ENCODE results near the gene FAM83D. TPM values are rescaled to one million over a fixed set of nuclear protein-coding genes. Genes with fewer than 3 reads are reported as not detected.

The FAM83D gene
- total and polyA plus RNA-seq, 8 donors, result 0.06 to 0.38 (median 0.22) TPM; not detected in 1

DNA sequence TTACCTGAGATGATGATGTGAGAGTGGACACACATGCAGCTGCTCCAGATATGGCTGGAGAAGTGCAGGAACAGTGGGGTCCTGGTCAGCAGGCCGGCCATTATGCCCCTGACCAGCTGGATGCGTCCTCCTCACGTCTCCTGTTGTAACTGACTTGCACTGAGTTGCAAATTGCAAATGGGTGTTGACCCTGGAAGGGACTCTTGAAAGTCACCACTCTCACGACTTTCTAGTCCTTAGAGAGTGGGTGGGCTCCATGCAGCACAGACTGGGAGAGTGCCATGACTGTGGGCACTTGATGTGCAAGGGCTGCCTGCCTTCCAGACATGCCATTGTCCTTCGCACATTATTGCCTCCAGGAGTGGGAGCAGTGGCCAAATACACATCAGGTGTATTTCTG is 10.8 kb downstream of the FAM83D start:
- intact Hi-C loops (cut with DNase I), result no loop called here
- FAIRE-seq, result no peak
- no peaks in the 10 kb centered on the region for H3K36me3 ChIP-seq
- WGBS, 2 donors, result 89 to 93% methylated on average over 5 of the region's 5 CpGs
- H3K9me3 ChIP-seq, result no peaks in the 10 kb centered on the region
- no peak for DNase-seq
- H3K4me1 ChIP-seq, result no peaks in the 10 kb centered on the region
- no peak overlapping the region for H3K27ac ChIP-seq
- no peak for ATAC-seq
- TF ChIP-seq, protein P1, sequence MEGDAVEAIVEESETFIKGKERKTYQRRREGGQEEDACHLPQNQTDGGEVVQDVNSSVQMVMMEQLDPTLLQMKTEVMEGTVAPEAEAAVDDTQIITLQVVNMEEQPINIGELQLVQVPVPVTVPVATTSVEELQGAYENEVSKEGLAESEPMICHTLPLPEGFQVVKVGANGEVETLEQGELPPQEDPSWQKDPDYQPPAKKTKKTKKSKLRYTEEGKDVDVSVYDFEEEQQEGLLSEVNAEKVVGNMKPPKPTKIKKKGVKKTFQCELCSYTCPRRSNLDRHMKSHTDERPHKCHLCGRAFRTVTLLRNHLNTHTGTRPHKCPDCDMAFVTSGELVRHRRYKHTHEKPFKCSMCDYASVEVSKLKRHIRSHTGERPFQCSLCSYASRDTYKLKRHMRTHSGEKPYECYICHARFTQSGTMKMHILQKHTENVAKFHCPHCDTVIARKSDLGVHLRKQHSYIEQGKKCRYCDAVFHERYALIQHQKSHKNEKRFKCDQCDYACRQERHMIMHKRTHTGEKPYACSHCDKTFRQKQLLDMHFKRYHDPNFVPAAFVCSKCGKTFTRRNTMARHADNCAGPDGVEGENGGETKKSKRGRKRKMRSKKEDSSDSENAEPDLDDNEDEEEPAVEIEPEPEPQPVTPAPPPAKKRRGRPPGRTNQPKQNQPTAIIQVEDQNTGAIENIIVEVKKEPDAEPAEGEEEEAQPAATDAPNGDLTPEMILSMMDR (IDR thresholded peaks at IDR 0.05), result no peak
- no peak overlapping the region for H3K4me3 ChIP-seq
- no peaks in the 10 kb centered on the region for H3K27me3 ChIP-seq

DNA sequence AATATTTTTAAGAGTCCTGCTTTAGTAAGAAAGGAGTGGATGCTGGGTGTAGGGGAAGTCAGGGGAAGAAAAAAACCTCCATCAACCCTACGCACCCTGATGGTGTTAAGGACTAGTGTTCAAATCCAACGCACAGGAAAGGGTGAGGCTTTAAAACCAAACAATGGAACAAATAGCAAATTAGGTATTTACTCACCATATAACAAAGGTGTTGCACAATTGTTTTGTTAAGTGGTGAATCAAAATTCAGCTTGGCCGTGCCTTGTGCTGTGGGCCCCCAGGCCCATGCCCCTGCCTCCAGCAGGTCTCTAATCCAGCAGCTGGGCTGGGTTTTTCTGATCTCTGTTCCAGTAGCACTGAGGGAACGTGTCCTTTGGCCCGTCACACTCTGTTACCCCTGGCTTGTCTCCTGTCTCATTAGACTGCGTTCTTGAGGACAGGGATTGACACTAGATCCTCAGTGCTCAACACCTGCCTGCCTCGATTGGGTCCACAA is 11.8 kb downstream of the FAM83D start:
- TF ChIP-seq, protein P1 (IDR thresholded peaks at IDR 0.05), result no peak
- Histone ChIP-seq H3K4me1 (no peaks in the 10 kb centered on the region), H3K36me3 (no peaks in the 10 kb centered on the region), H3K4me3 (no peak overlapping the region), H3K9me3 (no peaks in the 10 kb centered on the region), H3K27ac (no peak overlapping the region), H3K27me3 (no peaks in the 10 kb centered on the region)
- DNase-seq (no peak), ATAC-seq (no peak), FAIRE-seq (no peak)
- 85 to 89% methylated on average over 7 of the region's 7 CpGs for WGBS, 2 donors
- intact Hi-C loops (cut with DNase I), result no loop called here

DNA sequence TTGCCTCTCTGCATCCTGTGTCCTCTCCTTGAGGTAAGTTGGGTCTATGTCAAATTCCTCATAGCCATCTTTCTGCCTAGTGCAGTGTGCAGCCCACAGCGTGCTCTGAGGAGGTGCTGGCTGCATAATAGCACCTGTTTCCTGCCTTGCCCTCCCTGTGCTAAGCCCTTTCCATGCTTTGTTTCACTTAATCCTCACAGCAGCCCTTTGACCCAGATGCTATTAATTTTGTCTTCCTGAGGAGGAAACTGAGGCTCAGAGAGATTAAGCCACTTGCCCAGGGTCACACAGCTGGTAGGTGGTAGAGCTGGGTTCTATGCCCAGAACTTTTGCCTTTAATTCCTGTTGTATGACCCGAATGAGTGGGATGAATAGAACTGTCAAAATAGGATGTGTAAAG is 13.5 kb downstream of the FAM83D start:
- 83 to 89% methylated on average over 2 of the region's 2 CpGs for WGBS, 2 donors

DNA sequence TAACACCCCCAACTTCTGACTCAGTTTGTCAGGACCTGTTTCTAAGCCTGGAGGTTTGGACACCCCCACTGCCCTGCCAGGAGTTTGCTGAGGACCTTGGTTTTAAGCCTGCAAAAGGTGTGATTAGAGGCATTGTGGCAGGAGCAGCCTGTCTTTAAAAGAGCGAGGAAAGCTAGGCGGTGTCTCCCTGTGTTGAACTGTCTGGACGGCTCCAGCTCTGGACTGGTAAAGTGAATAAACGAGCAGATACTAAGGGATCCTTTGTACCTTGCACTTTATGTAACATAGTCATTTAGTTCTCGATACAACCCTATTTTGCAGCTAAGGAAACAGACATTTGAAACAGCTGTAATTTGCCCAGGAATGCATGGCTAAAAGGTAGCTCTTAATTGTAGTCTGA is 14.4 kb downstream of the FAM83D start:
- TF ChIP-seq, protein P1 (IDR thresholded peaks at IDR 0.05), result no peak
- Histone ChIP-seq H3K9me3 (no peaks in the 10 kb centered on the region), H3K36me3 (no peaks in the 10 kb centered on the region), H3K27ac (no peak overlapping the region), H3K4me1 (no peaks in the 10 kb centered on the region), H3K27me3 (no peaks in the 10 kb centered on the region), H3K4me3 (no peak overlapping the region)
- FAIRE-seq (no peak), ATAC-seq (no peak), DNase-seq (no peak)
- intact Hi-C loops (cut with DNase I), result no loop called here
- WGBS, 2 donors, result 92 to 97% methylated on average over 5 of the region's 5 CpGs

More for the DNA sequence above, 13.5 kb downstream of the FAM83D start:
- no peak overlapping the region for H3K27ac ChIP-seq
- no peaks in the 10 kb centered on the region for H3K4me1 ChIP-seq
- DNase-seq (no peak), ATAC-seq (no peak), FAIRE-seq (no peak)
- intact Hi-C loops (cut with DNase I), result no loop called here
- no peak overlapping the region for H3K4me3 ChIP-seq
- no peaks in the 10 kb centered on the region for H3K36me3 ChIP-seq
- H3K27me3 ChIP-seq, result no peaks in the 10 kb centered on the region
- TF ChIP-seq, protein P1 (IDR thresholded peaks at IDR 0.05), result no peak
- H3K9me3 ChIP-seq, result no peaks in the 10 kb centered on the region

DNA sequence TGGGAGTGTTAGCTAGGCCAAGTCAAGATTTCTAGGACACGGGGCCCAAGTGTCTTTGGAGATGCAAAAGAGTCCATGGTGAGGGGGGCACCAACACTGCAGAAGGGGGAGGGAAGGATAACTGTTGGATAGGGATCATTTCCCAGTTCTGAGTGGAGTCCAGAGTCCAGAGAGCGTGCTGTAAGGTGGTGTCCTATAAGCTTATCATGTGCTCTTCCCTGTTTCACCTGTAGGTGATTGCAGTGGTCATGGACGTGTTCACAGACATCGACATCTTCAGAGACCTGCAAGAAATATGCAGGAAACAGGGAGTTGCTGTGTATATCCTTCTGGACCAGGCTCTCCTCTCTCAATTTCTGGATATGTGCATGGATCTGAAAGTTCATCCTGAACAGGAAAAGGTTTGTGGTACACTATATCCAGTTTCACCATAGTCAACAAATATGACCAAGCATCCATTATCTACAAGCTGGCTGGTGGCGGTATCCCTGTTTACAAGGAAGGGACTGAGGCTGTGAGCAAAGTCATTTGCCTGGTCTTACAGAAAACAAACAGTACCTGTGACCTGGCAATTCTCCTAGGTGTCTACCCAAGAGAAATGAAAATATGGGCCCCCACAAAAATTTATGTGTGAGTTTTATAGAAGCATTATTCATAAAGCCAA is 15.6 kb downstream of the FAM83D start:
- no peaks in the 10 kb centered on the region for H3K36me3 ChIP-seq
- no peaks in the 10 kb centered on the region for H3K4me1 ChIP-seq
- ATAC-seq, result no peak
- WGBS, 2 donors, result 89 to 93% methylated on average over 5 of the region's 5 CpGs
- TF ChIP-seq, protein P1 (IDR thresholded peaks at IDR 0.05), result no peak
- no peaks in the 10 kb centered on the region for H3K9me3 ChIP-seq
- intact Hi-C loops (cut with DNase I), result no loop called here
- no peak for DNase-seq
- H3K27ac ChIP-seq, result no peak overlapping the region
- H3K27me3 ChIP-seq, result no peaks in the 10 kb centered on the region
- no peak for FAIRE-seq
- H3K4me3 ChIP-seq, result no peak overlapping the region
